ENCODE data around the gene ANKRD18A. TPM values are rescaled to one million over a fixed set of nuclear protein-coding genes. Genes with fewer than 3 reads are reported as not detected.

Gene ANKRD18A
- total and polyA plus RNA-seq, 9 of the 15 experiments (the other 6 are each of a cell fraction or from before 2014, with no cell fraction given) = 1.9 TPM; not detected in 8

DNA sequence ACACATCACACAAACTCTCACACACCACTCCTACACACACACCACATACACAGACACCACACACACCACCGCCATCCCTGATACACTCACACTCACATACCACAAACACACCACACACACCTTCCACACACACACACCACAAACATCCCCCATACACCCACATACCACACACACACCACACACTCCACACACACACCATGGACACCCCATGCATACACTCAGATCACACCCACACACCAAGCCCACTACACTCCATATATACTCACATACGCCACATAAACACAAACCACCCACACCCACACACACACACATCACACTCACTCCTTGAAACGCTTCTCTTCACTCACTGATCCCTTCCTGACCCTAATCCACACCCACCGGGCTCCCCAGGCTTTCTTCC is 9.1 kb upstream of the ANKRD18A start (continued):
- TF ChIP-seq, protein P1, sequence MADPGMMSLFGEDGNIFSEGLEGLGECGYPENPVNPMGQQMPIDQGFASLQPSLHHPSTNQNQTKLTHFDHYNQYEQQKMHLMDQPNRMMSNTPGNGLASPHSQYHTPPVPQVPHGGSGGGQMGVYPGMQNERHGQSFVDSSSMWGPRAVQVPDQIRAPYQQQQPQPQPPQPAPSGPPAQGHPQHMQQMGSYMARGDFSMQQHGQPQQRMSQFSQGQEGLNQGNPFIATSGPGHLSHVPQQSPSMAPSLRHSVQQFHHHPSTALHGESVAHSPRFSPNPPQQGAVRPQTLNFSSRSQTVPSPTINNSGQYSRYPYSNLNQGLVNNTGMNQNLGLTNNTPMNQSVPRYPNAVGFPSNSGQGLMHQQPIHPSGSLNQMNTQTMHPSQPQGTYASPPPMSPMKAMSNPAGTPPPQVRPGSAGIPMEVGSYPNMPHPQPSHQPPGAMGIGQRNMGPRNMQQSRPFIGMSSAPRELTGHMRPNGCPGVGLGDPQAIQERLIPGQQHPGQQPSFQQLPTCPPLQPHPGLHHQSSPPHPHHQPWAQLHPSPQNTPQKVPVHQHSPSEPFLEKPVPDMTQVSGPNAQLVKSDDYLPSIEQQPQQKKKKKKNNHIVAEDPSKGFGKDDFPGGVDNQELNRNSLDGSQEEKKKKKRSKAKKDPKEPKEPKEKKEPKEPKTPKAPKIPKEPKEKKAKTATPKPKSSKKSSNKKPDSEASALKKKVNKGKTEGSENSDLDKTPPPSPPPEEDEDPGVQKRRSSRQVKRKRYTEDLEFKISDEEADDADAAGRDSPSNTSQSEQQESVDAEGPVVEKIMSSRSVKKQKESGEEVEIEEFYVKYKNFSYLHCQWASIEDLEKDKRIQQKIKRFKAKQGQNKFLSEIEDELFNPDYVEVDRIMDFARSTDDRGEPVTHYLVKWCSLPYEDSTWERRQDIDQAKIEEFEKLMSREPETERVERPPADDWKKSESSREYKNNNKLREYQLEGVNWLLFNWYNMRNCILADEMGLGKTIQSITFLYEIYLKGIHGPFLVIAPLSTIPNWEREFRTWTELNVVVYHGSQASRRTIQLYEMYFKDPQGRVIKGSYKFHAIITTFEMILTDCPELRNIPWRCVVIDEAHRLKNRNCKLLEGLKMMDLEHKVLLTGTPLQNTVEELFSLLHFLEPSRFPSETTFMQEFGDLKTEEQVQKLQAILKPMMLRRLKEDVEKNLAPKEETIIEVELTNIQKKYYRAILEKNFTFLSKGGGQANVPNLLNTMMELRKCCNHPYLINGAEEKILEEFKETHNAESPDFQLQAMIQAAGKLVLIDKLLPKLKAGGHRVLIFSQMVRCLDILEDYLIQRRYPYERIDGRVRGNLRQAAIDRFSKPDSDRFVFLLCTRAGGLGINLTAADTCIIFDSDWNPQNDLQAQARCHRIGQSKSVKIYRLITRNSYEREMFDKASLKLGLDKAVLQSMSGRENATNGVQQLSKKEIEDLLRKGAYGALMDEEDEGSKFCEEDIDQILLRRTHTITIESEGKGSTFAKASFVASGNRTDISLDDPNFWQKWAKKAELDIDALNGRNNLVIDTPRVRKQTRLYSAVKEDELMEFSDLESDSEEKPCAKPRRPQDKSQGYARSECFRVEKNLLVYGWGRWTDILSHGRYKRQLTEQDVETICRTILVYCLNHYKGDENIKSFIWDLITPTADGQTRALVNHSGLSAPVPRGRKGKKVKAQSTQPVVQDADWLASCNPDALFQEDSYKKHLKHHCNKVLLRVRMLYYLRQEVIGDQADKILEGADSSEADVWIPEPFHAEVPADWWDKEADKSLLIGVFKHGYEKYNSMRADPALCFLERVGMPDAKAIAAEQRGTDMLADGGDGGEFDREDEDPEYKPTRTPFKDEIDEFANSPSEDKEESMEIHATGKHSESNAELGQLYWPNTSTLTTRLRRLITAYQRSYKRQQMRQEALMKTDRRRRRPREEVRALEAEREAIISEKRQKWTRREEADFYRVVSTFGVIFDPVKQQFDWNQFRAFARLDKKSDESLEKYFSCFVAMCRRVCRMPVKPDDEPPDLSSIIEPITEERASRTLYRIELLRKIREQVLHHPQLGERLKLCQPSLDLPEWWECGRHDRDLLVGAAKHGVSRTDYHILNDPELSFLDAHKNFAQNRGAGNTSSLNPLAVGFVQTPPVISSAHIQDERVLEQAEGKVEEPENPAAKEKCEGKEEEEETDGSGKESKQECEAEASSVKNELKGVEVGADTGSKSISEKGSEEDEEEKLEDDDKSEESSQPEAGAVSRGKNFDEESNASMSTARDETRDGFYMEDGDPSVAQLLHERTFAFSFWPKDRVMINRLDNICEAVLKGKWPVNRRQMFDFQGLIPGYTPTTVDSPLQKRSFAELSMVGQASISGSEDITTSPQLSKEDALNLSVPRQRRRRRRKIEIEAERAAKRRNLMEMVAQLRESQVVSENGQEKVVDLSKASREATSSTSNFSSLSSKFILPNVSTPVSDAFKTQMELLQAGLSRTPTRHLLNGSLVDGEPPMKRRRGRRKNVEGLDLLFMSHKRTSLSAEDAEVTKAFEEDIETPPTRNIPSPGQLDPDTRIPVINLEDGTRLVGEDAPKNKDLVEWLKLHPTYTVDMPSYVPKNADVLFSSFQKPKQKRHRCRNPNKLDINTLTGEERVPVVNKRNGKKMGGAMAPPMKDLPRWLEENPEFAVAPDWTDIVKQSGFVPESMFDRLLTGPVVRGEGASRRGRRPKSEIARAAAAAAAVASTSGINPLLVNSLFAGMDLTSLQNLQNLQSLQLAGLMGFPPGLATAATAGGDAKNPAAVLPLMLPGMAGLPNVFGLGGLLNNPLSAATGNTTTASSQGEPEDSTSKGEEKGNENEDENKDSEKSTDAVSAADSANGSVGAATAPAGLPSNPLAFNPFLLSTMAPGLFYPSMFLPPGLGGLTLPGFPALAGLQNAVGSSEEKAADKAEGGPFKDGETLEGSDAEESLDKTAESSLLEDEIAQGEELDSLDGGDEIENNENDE (IDR thresholded peaks at IDR 0.05; ENCODE audit: low read depth, low read length) = no peak
- TF ChIP-seq, protein P2, sequence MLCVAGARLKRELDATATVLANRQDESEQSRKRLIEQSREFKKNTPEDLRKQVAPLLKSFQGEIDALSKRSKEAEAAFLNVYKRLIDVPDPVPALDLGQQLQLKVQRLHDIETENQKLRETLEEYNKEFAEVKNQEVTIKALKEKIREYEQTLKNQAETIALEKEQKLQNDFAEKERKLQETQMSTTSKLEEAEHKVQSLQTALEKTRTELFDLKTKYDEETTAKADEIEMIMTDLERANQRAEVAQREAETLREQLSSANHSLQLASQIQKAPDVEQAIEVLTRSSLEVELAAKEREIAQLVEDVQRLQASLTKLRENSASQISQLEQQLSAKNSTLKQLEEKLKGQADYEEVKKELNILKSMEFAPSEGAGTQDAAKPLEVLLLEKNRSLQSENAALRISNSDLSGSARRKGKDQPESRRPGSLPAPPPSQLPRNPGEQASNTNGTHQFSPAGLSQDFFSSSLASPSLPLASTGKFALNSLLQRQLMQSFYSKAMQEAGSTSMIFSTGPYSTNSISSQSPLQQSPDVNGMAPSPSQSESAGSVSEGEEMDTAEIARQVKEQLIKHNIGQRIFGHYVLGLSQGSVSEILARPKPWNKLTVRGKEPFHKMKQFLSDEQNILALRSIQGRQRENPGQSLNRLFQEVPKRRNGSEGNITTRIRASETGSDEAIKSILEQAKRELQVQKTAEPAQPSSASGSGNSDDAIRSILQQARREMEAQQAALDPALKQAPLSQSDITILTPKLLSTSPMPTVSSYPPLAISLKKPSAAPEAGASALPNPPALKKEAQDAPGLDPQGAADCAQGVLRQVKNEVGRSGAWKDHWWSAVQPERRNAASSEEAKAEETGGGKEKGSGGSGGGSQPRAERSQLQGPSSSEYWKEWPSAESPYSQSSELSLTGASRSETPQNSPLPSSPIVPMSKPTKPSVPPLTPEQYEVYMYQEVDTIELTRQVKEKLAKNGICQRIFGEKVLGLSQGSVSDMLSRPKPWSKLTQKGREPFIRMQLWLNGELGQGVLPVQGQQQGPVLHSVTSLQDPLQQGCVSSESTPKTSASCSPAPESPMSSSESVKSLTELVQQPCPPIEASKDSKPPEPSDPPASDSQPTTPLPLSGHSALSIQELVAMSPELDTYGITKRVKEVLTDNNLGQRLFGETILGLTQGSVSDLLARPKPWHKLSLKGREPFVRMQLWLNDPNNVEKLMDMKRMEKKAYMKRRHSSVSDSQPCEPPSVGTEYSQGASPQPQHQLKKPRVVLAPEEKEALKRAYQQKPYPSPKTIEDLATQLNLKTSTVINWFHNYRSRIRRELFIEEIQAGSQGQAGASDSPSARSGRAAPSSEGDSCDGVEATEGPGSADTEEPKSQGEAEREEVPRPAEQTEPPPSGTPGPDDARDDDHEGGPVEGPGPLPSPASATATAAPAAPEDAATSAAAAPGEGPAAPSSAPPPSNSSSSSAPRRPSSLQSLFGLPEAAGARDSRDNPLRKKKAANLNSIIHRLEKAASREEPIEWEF (CRISPR knock-in tag; IDR thresholded peaks at IDR 0.05) = no peak
- TF ChIP-seq BRD9 (IDR thresholded peaks at IDR 0.05; ENCODE audit: low read depth, partially characterized antibody) = no peak
- TF ChIP-seq ZNF165 (CRISPR knock-in tag; IDR thresholded peaks at IDR 0.05; ENCODE audit: borderline replicate concordance) = no peak
- TF ChIP-seq NCOA4 (IDR thresholded peaks at IDR 0.05; ENCODE audit: partially characterized antibody) = no peak

Measured in K562 (cell line).